ENCODE results near the gene IFNA1.

GRCh38 chr9:21465859-21466518 is 25.8 kb downstream of the IFNA1 start:
- TF ChIP-seq CTCF (IDR thresholded peaks at IDR 0.05) (no peak), POLR2A (IDR thresholded peaks at IDR 0.05) (no peak)
